Endothelial cell of umbilical vein (primary cell): ENCODE measurements around the gene TPH2. TPM values are rescaled to one million over a fixed set of nuclear protein-coding genes. Genes with fewer than 3 reads are reported as not detected.

Experiments used
- BruUV-seq: library from RNA; stranded (reverse); fragments of 400-500 nt; replicated peaks from 2 replicates; lab custom pipeline; 2021; lab: Mats Ljungman, UMichigan
- CTCF ChIA-PET: fragments of 300-600, 350-600 bp; sonication (Branson Sonifier 250); formaldehyde crosslinking; loops from one replicate; lab custom pipeline; 2021; ENCODE audit warnings: antibody characterized with exemption, inconsistent platforms; lab: Charles Lee
- POLR2A ChIA-PET: fragments of 300-600, 350-600 bp; sonication (Branson Sonifier 250); formaldehyde crosslinking; loops from one replicate; lab custom pipeline; 2021; ENCODE audit warnings: antibody characterized with exemption, inconsistent platforms; lab: Charles Lee
- DNase-seq: peaks from one replicate; pipeline ENCODE4 v3.0.0-alpha.2; 2011; ENCODE audit warnings: low read depth, low spot score
- FAIRE-seq: peaks from 2 replicates; lab custom pipeline; 2011; peaks lifted over from hg19 to GRCh38; lab: Jason Lieb, UNC
- H2AFZ ChIP-seq: 2 replicates; pipeline ENCODE4 v1.6.0; 2012; ENCODE audit warnings: low read depth, low read length, control low read depth, inconsistent platforms
- H3K27ac ChIP-seq: 2 replicates; pipeline ENCODE4 v1.5.1; 2011; ENCODE audit warnings: low read depth, mild to moderate bottlenecking, control low read depth, low read length, moderate library complexity; ENCODE audit not compliant: insufficient read depth
- H3K27me3 ChIP-seq, 2 experiments: 2 replicates each; pipeline versions ENCODE4 v1.6.0 to v1.6.1; 2011; ENCODE audit warnings: low read length in 2 of 2, mixed read lengths in 1 of 2; ENCODE audit not compliant: control insufficient read depth in 2 of 2, insufficient read depth in 2 of 2
- H3K36me3 ChIP-seq, 2 experiments: 2 replicates in 1 of 2; 3 replicates in 1 of 2; pipeline ENCODE4 v1.5.1; 2011; ENCODE audit warnings: low read length in 2 of 2, mild to moderate bottlenecking in 1 of 2, moderate library complexity in 1 of 2; ENCODE audit not compliant: control insufficient read depth in 2 of 2, insufficient read depth in 2 of 2; ENCODE audit errors: extremely low read depth in 1 of 2
- H3K4me1 ChIP-seq: 3 replicates; pipeline ENCODE4 v1.5.1; 2011; ENCODE audit warnings: mild to moderate bottlenecking, low read length; ENCODE audit not compliant: control insufficient read depth, insufficient read depth; ENCODE audit errors: extremely low read depth
- H3K4me2 ChIP-seq: 2 replicates; pipeline ENCODE4 v1.6.1; 2011; ENCODE audit warnings: low read length, control low read depth, mixed read lengths; ENCODE audit not compliant: insufficient read depth
- H3K4me3 ChIP-seq, 3 experiments: fragments of 200-600 bp in 1 of 3; sonication (generic), shearing (Covaris generic) in 1 of 3; replicated peaks in 1 of 3; 2 replicates each; pipeline ENCODE4 v1.5.1; 2011 to 2016; ENCODE audit warnings: control low read depth in 3 of 3, low read length in 3 of 3, mild to moderate bottlenecking in 2 of 3, inconsistent platforms in 1 of 3, low read depth in 1 of 3, moderate library complexity in 1 of 3; ENCODE audit not compliant: insufficient read depth in 1 of 3
- H3K79me2 ChIP-seq: 2 replicates; pipeline ENCODE4 v1.6.0; 2012; ENCODE audit warnings: low read length, inconsistent platforms; ENCODE audit not compliant: control insufficient read depth, insufficient read depth
- H3K9ac ChIP-seq: replicated peaks from 2 replicates; pipeline ENCODE3; 2011; ENCODE audit warnings: low read length, control low read depth; ENCODE audit not compliant: insufficient read depth; ENCODE audit errors: extremely low read depth
- H3K9me1 ChIP-seq: replicated peaks from 3 replicates; pipeline ENCODE4 v1.6.0; 2011; ENCODE audit warnings: mild to moderate bottlenecking, low read length; ENCODE audit not compliant: control insufficient read depth, insufficient read depth; ENCODE audit errors: extremely low read depth
- H3K9me3 ChIP-seq: replicated peaks from 2 replicates; pipeline ENCODE4 v1.5.1; 2012; ENCODE audit warnings: low read length, inconsistent platforms; ENCODE audit not compliant: control insufficient read depth, insufficient read depth
- H4K20me1 ChIP-seq: replicated peaks from 2 replicates; pipeline ENCODE3; 2011; ENCODE audit warnings: mild to moderate bottlenecking, low read length; ENCODE audit not compliant: control insufficient read depth, insufficient read depth; ENCODE audit errors: extremely low read depth
- EZH2 ChIP-seq: IDR thresholded peaks from 2 replicates; pipeline ENCODE4 v1.6.1; 2012; ENCODE audit warnings: borderline replicate concordance, low read depth, mild to moderate bottlenecking, moderate library complexity, low read length, inconsistent platforms; ENCODE audit not compliant: severe bottlenecking
- FOS ChIP-seq: IDR thresholded peaks from 2 replicates; pipeline ENCODE4 v1.6.1; 2011; ENCODE audit warnings: mild to moderate bottlenecking, low read length, moderate library complexity, borderline replicate concordance; ENCODE audit not compliant: insufficient read depth
- GATA2 ChIP-seq: IDR thresholded peaks from 2 replicates; pipeline ENCODE4 v1.7.0; 2011; ENCODE audit warnings: low read depth, mild to moderate bottlenecking, moderate library complexity, mixed read lengths, low read length; ENCODE audit not compliant: insufficient read length, insufficient read depth
- JUN ChIP-seq: IDR thresholded peaks from 2 replicates; pipeline ENCODE4 v1.6.1; 2011; ENCODE audit warnings: borderline replicate concordance, low read depth; ENCODE audit not compliant: insufficient read length, insufficient read depth
- MYC ChIP-seq: IDR thresholded peaks from one replicate; pipeline ENCODE4 v1.6.1; 2011; ENCODE audit warnings: mild to moderate bottlenecking, low read depth, low read length
- POLR2A ChIP-seq: IDR thresholded peaks from 2 replicates; pipeline ENCODE4 v1.6.1; 2012; ENCODE audit warnings: low read depth, mild to moderate bottlenecking, control low read depth, low read length
- POLR2AphosphoS5 ChIP-seq: IDR thresholded peaks from 2 replicates; pipeline ENCODE4 v1.6.1; 2012; ENCODE audit warnings: low read depth, mild to moderate bottlenecking, control low read depth, low read length, moderate library complexity; ENCODE audit not compliant: insufficient read depth
- dilution Hi-C: fragments of 300-500 bp; cut with MboI; formaldehyde crosslinking; loops from one replicate; pipeline ENCODE4 v1.15.0; 2019; ENCODE audit warnings: low sequenced_read_pairs; ENCODE audit not compliant: extremely low pct_ligation_motif_present
- intact Hi-C: fragments of 100-400 bp; cut with micrococcal nuclease; formaldehyde crosslinking; loops from one replicate; pipeline ENCODE4 v1.10.0; 2022
- polyA plus RNA-seq, 4 experiments: library from polyadenylated mRNA; depleted of rRNA in 3 of 4; stranded (reverse) in 3 of 4; unstranded in 1 of 4; fragments of >200 nt; gene quantifications; 2 replicates each; pipeline versions ENCODE4 v1.2.1 to v1.2.3, GENCODE V29; 2011 to 2012; ENCODE audit warnings: missing spikeins in 1 of 4
- total RNA-seq: library from RNA; stranded (reverse); gene quantifications from 2 replicates; pipeline ENCODE4 v1.2.3, GENCODE V29; 2021
- TF ChIP-seq, protein P1 (sequence below): IDR thresholded peaks from 2 replicates; pipeline ENCODE4 v1.6.1; 2011; ENCODE audit not compliant: insufficient read depth, insufficient read length
- TF ChIP-seq, protein P2 (sequence below), 2 donors: IDR thresholded peaks; 1 replicate in 1 of 2; 2 replicates in 1 of 2; pipeline ENCODE4 v1.5.1; 2011; ENCODE audit warnings: low read length in 2 of 2, mild to moderate bottlenecking in 2 of 2, moderate library complexity in 2 of 2, control low read depth in 1 of 2, inconsistent platforms in 1 of 2, low read depth in 1 of 2; ENCODE audit not compliant: insufficient read depth in 1 of 2; ENCODE audit errors: extremely low read depth in 1 of 2

TPH2 gene
- total and polyA plus RNA-seq, 2 donors (not counting 3 experiments of a cell fraction or from before 2014, with no cell fraction given), result not detected

DNA sequence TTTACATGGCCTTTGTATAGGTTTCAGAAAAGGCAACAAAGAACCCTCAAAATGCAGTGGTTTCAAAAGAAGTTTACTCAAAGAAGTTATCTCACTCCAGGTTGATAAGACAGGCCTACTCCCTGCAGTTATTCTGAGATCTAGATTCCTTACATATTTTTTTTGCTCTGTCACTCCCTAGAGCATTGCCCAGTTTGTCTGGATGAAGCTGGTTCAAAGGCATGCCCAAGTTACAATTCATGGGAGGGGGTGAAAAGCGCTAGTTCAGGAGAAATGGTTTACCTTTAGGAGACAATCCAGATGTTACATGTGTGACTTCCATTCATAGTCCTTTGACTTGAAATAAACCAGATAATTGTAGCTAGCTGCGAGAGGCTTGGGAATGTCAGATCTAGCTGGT lies 115.0 kb downstream of the TPH2 start:
- intact Hi-C loops (no loop called here), dilution Hi-C loops (no loop called here)
- no peak for TF ChIP-seq EZH2
- no peak for TF ChIP-seq GATA2
- Histone ChIP-seq H3K27ac (no peak overlapping the region), H4K20me1 (no peaks in the 10 kb centered on the region), H3K9me3 (no peaks in the 10 kb centered on the region), H3K4me1 (no peaks in the 10 kb centered on the region), H3K36me3 (no peaks in the 10 kb centered on the region), H3K79me2 (no peaks in the 10 kb centered on the region), H3K4me2 (no peak overlapping the region), H3K27me3 (no peaks in the 10 kb centered on the region), H3K9ac (no peak overlapping the region), H3K4me3 (no peak overlapping the region), H3K9me1 (no peaks in the 10 kb centered on the region), H2AFZ (no peak overlapping the region)
- FAIRE-seq (no peak), DNase-seq (no peak)
- ChIA-PET CTCF (no interaction called here), POLR2A (no interaction called here)
- BruUV-seq, result no TSS peak

DNA sequence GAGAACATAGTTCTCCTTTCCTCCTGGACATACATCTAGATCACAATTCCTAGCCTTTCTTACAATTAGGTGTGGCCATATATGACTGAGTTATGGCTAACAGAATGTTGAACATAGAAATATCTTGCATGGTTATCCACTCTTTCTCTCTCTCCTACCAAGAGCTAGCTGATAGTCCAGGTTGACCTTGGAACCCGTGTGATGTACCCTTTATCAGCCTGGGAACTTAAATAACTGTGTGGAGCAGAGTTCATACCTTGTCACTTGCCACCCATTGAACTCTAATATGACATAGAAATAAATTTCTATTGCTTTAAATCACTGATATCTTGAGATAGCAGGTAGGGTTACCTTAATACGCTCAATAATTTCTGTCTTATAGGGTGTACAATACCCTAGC lies 115.9 kb downstream of the TPH2 start:
- Histone ChIP-seq H3K36me3 (no peaks in the 10 kb centered on the region), H3K9ac (no peak overlapping the region), H4K20me1 (no peaks in the 10 kb centered on the region), H3K79me2 (no peaks in the 10 kb centered on the region), H3K27me3 (no peaks in the 10 kb centered on the region), H3K27ac (no peak overlapping the region), H3K4me3 (no peak overlapping the region), H3K9me1 (no peaks in the 10 kb centered on the region), H3K9me3 (no peaks in the 10 kb centered on the region), H2AFZ (no peak overlapping the region), H3K4me1 (no peaks in the 10 kb centered on the region), H3K4me2 (no peak overlapping the region)
- DNase-seq (no peak), FAIRE-seq (no peak)
- ChIA-PET POLR2A (no interaction called here), CTCF (no interaction called here)
- TF ChIP-seq GATA2, result no peak
- no peak for TF ChIP-seq EZH2
- TF ChIP-seq, protein P1, sequence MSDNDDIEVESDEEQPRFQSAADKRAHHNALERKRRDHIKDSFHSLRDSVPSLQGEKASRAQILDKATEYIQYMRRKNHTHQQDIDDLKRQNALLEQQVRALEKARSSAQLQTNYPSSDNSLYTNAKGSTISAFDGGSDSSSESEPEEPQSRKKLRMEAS, result no peak
- TF ChIP-seq JUN, result no peak
- TF ChIP-seq FOS, result no peak
- TF ChIP-seq, protein P2, sequence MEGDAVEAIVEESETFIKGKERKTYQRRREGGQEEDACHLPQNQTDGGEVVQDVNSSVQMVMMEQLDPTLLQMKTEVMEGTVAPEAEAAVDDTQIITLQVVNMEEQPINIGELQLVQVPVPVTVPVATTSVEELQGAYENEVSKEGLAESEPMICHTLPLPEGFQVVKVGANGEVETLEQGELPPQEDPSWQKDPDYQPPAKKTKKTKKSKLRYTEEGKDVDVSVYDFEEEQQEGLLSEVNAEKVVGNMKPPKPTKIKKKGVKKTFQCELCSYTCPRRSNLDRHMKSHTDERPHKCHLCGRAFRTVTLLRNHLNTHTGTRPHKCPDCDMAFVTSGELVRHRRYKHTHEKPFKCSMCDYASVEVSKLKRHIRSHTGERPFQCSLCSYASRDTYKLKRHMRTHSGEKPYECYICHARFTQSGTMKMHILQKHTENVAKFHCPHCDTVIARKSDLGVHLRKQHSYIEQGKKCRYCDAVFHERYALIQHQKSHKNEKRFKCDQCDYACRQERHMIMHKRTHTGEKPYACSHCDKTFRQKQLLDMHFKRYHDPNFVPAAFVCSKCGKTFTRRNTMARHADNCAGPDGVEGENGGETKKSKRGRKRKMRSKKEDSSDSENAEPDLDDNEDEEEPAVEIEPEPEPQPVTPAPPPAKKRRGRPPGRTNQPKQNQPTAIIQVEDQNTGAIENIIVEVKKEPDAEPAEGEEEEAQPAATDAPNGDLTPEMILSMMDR (IDR thresholded peaks at IDR 0.05; ENCODE audit: extremely low read depth in 1 of 2, insufficient read depth in 1 of 2, low read depth in 1 of 2, low read length in 2 of 2), result no peak
- TF ChIP-seq POLR2AphosphoS5, result no peak
- no peak for TF ChIP-seq MYC
- TF ChIP-seq POLR2A, result no peak
- intact Hi-C loops, result no loop called here
- dilution Hi-C loops, result no loop called here
- no TSS peak for BruUV-seq
